SW480 (cell line): Measurements from ENCODE around the gene TMLHE.
"Not testable (repeated sequence)": the region's sequence is repeated elsewhere in the genome, so short reads cannot be mapped to it uniquely, and the experiment has no call there.

Source experiments
- DNase-seq: peaks from one replicate; pipeline ENCODE4 v3.0.0-alpha.2; 2016; ENCODE audit warnings: low spot score

TMLHE gene

GRCh38 chrX:155495134-155495533, 117.6 kb downstream of the TMLHE start:
- not testable (repeated sequence) for DNase-seq

GRCh38 chrX:155491421-155491820, 121.3 kb downstream of the TMLHE start:
- DNase-seq = not testable (repeated sequence)

GRCh38 chrX:155477136-155477535, 135.6 kb downstream of the TMLHE start:
- not testable (repeated sequence) for DNase-seq

GRCh38 chrX:155466269-155466938, 146.3 kb downstream of the TMLHE start:
- not testable (repeated sequence) for DNase-seq

GRCh38 chrX:155460501-155460900, 152.3 kb downstream of the TMLHE start:
- DNase-seq = not testable (repeated sequence)

GRCh38 chrX:155458471-155458870, 154.3 kb downstream of the TMLHE start, which contains the start of gene F8A3:
Gene F8A3, minus strand, starts transcription at chrX:155458620. Its CDS starts 20 bp downstream, at chrX:155458600.
- DNase-seq = not testable (repeated sequence)

GRCh38 chrX:155457761-155458447, 154.8 kb downstream of the TMLHE start:
- DNase-seq = not testable (repeated sequence)

- no peak for DNase-seq
Observed at GRCh38 chrX:155441097-155441496, 171.7 kb downstream of the TMLHE start.
